Measurements from ENCODE around the gene LZTS2. TPM values are rescaled to one million over a fixed set of nuclear protein-coding genes. Genes with fewer than 3 reads are reported as not detected.
A peak's percentile ranks its signal among the peaks of the same experiment; 100 is the strongest.

The LZTS2 gene
- total RNA-seq, 1 experiment from 2014 or later: 146 TPM

DNA sequence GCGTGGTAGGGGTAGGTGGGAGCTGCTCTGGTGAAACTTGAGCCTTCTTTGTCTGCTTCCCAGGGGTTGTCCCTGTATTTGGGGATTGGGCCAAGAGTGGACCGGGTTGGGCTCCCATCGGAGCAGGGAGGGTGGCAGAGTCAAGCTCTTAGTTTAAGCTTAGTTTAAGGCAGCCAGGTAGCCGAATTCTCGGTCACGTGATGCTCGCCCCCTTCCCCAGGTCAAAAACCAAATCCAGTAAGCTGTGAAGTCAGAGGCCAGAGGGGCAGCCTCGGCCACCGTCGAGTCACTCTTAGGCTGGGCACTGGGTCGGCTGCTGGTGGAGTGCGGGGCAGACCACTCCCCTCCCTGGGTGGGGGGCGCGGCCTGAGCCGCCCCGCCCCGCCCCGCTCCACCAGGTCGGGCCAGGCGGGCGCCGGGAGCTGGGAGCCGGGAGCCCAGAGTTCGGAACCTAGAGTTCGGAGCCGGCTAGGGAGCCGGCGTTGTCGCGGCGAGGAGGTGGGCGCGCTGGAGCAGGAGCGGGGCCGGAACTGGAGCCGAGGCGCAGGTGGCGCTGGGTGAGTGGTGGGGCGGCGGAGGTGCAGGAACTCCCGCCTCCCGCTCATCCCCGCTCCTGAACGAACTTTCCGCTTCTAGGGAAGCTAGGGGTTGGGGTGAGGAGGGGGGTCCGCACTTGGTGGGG is 2.8 kb upstream of the LZTS2 start:
- in situ Hi-C loops (cut with HindIII; ENCODE audit: low sequenced_read_pairs): no loop called here
- DNase-seq (ENCODE audit: low spot score): no peak

DNA sequence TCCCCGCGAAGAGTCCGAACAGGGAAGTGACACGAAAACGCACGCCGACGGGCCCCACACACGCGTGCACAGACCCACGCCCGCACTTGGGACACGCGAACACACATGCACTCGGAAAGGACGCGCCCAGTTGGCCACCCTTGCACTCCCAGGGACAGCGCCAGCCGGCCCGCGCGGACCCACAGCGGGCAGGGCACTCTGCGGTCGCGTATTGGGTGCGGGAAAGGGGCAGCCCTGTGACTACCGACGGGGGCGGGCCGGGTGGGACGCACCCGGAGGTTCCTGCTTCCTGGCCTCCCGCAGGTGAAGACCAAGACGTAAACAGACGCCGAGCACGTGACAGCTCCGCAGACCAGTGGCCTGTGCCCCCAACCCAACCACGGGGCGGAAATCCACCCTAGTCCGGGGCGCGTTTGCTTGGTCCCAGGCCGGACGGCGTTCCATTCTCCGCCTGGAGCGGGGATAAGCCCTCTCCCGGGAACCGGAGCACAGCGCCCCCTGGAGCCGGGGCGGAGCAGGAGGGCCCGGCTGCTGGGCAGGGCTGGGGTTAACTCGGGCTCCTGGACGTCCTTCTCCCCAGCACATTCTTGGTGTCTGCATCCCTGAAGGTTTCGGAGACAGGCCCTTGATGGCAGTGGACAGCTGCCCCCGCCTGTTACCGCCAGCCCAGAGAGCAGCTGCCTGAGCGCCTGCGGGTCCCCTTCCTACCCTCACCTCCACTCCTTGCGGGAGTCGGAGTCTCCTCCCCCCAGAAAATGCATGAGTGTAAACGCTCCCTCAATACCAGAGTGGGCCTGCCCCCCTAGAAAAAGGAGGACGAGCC is 2.0 kb upstream of the LZTS2 start:
- in situ Hi-C loops (cut with HindIII; ENCODE audit: low sequenced_read_pairs): no loop called here
- DNase-seq (ENCODE audit: low spot score): peak; percentile 66

DNA sequence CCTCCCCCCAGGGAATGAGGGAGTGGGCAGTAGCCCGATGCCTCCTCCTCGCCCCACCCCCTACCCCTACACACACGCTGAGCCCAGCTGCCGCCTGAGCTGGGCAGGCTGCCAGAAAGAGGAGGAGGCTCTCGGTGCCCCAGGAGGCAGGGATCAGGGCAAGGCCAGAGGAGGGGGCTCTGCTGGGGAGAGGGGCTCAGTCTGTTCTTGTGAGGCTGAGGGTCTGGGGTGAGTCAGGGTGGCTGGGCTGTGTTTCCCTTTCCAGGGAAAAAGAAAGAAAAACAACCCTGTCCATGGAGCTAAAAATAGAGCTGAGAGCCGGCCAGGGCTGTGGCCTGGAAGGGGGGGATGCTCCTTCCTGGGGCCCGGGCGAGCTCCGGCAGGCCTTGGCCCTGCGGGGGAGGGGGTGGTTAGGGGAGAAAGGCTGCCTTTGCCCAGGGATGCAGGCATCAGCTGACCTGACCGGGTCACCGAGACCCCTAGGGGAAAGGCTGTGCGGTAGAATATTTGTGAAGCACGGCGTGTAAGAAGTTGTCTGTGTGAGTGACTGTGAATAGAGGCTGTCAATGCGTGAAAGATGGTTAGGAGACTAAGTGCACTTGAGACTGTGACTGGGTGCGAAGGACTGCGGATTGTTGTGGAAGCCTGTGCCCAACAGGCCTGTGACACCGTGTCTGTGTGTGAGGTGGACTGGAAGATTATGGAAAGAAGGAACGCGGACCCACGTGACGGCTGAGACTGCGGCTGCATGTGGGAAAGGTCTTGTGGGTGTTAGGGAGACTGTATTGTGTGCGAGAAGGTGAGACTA is 1.2 kb upstream of the LZTS2 start:
- in situ Hi-C loops (cut with HindIII; ENCODE audit: low sequenced_read_pairs): no loop called here
- peak; percentile 86 for DNase-seq (ENCODE audit: low spot score)

DNA sequence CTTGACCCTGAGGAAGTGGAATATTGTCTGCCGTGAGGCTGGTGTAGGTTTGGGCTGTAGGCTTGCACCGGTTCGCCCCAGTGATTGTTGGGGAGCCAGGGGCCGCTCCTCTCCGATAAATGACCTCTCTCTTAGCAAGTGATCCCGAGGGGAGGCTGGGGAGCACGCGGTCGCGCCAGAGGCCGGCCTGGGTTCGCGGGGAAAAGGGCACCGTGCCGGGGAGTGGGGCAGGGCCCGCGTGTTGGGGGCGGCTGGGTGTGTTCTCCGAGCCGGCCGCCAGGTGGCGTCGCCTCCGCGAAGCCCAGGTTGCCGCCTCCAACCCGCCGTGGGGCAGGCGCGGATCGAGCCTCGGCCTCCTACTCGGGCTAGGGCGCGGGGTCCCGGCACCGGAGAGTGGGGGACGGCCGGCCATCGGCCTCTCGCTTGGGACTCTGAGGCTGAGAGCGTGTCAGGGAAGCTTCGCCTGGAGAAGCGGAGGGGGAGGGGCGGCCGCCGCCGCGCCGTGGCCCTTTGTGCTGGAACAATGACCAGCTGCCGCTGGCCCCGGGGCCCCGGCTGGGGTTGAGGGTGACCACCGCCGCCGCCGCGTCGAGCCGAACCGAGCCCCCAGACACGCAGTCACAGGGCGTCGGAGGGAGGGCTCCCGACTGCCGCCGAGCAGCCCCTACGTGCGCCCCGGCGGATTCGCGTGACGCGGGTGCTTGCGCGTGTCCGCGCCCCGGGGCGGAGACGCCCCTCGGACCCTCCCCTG is 442 bp upstream of the LZTS2 start:
- in situ Hi-C loops (cut with HindIII; ENCODE audit: low sequenced_read_pairs): no loop called here
- peak; percentile 74 for DNase-seq (ENCODE audit: low spot score)

DNA sequence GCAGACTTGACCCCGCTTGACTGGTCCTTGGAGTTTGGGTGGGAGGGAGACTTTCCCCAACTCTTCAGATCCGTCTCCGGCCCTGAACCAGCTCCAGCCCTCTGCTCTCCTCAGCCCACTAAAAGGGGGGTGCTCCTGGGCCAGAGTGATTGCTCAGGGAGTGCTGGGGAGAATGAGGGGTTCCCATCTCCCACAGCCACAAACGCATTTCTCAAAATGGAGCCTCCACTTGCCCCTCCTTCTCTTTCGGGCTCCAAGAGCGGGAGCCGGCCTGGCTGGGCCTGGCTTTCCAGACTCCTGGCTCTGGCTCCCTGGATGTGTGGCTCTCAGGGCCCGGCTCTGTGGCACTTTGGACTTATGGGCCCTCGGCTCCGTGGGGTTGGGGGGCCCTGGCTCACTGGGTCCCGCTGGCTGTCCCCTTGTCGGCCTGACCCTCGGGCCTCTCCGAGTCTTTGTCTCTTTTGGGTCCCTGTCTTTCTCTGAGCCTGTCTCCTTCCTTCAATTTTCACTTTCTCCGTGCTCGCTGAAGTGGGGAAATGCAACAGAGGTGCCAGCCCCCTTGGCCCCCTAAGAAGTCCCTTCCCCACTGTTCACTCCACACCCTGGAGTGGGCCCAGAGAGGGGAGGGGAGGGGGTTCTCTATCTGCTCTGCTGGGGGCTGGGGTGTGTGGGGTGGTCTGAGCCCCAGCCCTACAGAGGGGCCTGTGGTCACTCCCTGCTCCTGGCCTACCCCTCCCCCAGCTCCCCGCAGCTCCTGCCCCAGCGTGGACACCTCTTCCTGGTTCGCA is 713 bp downstream of the LZTS2 start:
- in situ Hi-C loops (cut with HindIII; ENCODE audit: low sequenced_read_pairs): no loop called here
- peak; percentile 63 for DNase-seq (ENCODE audit: low spot score)

DNA sequence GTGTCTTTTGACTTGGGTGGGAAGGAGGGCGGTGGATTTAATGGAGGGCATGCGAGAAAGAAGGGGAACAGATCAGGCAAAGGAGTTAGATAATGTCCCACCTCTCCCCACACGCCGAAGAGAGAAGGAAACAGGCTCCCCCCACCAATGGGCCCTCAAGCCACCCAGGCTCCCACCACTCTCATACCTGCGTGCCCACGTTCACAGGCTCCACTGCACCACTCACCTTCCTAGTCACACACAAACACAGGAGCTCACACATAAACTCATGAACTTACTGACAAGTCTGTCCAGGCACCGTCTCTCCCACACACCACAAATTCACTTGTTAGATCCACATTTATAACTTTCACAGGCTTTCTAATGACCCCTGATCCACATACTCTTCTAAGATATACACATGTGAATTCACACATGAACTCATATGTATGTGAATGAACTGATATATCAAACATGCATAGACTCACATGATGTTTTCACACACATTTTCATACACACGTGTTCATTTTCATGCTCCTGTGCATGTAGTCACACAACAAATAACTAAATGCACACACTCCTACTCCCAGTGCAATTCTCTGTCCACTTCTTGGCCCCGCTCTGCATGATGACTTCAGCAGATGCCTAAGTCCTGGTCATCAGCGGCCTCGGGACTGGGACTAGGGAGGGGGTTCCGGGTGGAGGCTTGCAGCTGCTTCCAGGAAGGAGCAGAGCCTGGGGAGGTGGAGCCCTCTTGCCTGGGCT is 1.5 kb downstream of the LZTS2 start:
- DNase-seq (ENCODE audit: low spot score): no peak
- in situ Hi-C loops (cut with HindIII; ENCODE audit: low sequenced_read_pairs): no loop called here

DNA sequence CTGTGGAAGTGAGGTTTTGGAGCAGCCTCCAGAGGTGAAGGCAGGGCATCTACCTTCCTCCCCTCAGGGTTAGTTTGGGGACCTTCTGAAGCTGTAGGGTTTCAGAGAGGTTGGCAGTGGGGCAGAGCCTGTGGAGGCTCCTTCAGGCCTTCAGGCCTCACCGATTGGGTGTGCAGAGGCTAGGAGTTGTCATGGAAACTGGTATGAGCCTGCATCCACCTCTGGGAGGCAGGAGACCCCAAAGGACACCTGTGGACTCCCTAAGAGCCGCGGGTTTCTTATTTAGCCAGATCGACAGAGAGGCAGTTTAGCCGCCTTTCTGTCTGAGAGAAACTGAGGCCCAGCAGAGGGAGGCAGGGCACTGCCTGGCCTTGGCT is 2.0 kb downstream of the LZTS2 start:
- in situ Hi-C loops (cut with HindIII; ENCODE audit: low sequenced_read_pairs): no loop called here
- no peak for DNase-seq (ENCODE audit: low spot score)

DNA sequence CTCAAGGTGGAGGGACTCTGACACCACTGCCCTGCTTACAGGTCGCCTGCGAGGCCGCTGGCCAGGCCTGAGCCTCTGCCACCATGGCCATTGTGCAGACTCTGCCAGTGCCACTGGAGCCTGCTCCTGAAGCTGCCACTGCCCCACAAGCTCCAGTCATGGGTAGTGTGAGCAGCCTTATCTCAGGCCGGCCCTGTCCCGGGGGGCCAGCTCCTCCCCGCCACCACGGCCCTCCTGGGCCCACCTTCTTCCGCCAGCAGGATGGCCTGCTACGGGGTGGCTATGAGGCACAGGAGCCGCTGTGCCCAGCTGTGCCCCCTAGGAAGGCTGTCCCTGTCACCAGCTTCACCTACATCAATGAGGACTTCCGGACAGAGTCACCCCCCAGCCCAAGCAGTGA is 2.8 kb downstream of the LZTS2 start:
- in situ Hi-C loops (cut with HindIII; ENCODE audit: low sequenced_read_pairs): no loop called here
- no peak for DNase-seq (ENCODE audit: low spot score)

DNA sequence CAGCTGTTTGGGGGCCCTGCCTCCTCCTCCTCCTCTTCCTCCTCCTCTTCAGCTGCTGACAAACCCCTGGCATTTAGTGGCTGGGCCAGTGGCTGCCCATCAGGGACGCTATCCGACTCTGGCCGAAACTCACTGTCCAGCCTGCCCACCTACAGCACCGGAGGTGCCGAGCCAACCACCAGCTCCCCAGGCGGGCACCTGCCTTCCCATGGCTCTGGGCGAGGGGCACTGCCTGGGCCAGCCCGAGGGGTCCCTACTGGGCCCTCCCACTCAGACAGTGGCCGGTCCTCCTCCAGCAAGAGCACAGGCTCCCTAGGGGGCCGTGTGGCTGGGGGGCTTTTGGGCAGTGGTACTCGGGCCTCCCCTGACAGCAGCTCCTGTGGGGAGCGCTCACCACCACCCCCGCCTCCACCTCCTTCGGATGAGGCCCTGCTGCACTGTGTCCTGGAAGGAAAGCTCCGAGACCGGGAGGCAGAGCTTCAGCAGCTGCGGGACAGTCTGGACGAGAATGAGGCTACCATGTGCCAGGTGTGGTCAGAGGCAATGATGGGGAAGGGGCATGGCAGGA is 4.1 kb downstream of the LZTS2 start:
- no peak for DNase-seq (ENCODE audit: low spot score)

DNA sequence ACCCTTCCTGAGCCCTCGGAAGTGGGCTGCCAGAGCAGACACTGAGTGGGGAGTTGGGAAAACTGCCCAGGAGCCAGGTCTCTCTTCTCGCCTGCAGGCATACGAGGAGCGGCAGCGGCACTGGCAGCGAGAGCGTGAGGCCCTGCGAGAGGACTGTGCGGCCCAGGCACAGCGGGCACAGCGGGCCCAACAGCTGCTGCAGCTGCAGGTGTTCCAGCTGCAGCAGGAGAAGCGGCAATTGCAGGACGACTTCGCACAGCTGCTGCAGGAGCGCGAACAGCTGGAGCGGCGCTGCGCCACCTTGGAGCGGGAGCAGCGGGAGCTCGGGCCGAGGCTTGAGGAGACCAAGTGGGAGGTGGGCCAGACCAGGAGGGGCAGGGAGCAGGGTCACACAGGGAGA is 5.8 kb downstream of the LZTS2 start:
- in situ Hi-C loops (cut with HindIII; ENCODE audit: low sequenced_read_pairs): no loop called here
- DNase-seq (ENCODE audit: low spot score): no peak

More for the DNA sequence above, 4.1 kb downstream of the LZTS2 start:
- in situ Hi-C loops (cut with HindIII; ENCODE audit: low sequenced_read_pairs): no loop called here

DNA sequence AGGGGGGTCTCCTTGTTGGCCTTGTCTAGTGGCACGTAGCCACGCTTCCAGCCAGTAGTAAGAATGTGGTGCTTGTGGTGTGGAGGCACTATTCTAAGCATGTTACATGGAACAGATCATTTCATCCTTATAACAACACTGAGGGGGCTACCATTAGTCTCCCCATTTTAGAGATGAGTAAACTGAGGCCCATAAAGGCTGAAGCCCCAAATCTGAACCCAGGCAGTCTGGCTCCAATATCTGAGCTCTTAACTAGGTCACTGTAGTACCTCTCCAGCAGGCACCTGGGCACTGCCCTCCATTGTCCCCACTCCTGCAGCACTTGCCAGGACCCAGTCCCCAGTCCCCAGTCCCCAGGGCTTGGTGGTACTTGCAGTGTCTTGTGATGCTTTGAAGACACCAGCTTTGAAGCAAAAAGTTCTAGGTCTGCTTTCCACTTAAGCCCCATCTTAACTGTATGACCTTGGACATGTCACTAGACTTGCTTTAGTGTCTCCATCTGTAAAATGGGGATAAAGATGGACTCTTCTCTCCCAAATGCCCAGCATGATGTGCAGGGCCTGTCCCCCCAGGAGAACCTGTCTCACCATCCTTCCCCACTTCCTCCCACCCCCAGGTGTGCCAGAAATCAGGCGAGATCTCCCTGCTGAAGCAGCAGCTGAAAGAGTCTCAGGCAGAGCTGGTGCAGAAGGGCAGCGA is 6.4 kb downstream of the LZTS2 start:
- DNase-seq (ENCODE audit: low spot score): no peak
- in situ Hi-C loops (cut with HindIII; ENCODE audit: low sequenced_read_pairs): no loop called here

DNA sequence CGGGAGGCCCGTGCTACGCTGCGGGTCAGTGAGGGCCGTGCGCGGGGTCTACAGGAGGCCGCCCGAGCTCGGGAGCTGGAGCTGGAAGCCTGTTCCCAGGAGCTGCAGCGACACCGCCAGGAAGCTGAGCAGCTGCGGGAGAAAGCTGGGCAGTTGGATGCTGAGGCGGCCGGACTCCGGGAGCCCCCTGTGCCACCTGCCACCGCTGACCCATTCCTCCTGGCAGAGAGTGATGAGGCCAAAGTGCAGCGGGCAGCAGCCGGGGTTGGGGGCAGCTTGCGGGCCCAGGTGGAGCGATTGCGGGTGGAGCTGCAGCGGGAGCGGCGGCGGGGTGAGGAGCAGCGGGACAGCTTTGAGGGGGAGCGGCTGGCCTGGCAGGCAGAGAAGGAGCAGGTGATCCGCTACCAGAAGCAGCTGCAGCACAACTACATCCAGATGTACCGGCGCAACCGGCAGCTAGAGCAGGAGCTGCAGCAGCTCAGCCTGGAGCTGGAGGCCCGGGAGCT is 7.0 kb downstream of the LZTS2 start:
- in situ Hi-C loops (cut with HindIII; ENCODE audit: low sequenced_read_pairs): no loop called here

DNA sequence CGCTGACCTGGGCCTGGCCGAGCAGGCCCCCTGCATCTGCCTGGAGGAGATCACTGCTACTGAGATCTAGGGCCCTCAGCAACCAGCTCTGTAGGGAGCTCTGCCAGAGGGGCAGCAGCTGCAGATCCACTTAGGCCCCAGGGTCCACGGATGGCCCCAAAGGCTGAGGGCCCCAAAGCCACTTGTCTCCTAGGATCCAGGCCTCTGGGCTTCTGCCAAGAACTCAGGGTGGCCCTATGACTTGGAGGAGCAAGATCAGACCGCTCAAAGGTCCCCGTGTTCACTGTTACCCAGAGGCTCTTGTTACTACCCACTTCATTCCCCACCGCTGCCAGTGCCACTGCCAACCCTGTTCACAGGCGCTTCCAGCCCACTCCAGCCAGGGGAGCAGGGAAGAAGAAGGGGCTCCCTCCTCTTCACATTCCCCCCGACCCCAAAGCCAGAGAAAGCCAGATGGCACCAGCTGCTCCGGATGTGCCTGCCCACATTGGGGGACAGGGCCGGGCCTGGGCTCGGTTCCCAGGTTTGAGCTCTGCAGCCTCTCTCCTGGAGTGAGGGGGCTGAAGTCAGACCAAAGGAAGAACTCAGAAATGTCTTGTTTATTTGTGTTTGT is 7.6 kb downstream of the LZTS2 start:
- in situ Hi-C loops (cut with HindIII; ENCODE audit: low sequenced_read_pairs): no loop called here

More for the DNA sequence above, 7.0 kb downstream of the LZTS2 start:
- no peak for DNase-seq (ENCODE audit: low spot score)

DNA sequence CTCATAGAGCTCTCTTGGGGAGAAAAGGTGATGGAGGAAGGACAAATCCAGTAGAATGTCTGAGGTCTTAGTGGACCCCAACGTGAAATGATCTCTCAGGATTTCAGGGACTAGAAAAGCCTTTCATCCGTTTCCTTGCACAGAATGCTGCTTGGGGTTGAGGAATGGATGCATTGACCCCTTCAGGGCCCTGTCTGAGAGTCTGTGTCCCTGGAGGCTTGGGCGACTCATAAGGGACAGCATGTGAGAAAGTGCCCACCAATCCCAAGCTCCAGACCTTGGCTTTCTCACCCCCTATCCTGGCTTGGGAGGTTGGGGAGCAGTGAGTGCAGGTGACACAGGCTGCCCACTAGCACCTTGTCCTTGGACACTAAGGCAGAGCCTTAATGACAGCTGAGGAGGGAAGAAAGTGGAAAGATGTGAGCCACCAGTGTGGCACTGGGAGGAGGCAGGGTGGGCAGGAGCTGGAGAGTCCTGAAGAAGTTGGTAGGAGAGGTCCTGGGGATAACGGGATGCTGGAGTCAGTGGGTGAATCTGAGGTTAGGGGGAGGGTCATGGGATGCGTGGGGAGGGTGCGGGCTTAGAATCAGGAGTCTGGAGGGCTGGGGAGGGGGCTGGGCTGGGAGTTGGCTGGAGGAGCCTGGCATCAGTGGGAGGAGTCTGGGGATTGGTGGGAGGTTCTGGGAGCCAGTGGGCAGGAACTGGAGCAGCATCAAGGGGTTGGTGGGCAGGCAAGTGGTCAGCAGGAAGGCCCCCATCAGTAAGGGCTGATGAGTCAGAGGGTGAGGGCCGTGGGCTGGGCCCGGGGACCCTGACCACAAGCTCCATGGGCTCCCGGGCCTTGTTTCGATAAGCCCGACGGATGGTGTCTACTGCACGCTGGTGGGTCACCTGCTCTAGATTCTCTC is 8.6 kb downstream of the LZTS2 start:
- DNase-seq (ENCODE audit: low spot score): no peak
- in situ Hi-C loops (cut with HindIII; ENCODE audit: low sequenced_read_pairs): no loop called here

More for the DNA sequence above, 7.6 kb downstream of the LZTS2 start:
- no peak for DNase-seq (ENCODE audit: low spot score)

DNA sequence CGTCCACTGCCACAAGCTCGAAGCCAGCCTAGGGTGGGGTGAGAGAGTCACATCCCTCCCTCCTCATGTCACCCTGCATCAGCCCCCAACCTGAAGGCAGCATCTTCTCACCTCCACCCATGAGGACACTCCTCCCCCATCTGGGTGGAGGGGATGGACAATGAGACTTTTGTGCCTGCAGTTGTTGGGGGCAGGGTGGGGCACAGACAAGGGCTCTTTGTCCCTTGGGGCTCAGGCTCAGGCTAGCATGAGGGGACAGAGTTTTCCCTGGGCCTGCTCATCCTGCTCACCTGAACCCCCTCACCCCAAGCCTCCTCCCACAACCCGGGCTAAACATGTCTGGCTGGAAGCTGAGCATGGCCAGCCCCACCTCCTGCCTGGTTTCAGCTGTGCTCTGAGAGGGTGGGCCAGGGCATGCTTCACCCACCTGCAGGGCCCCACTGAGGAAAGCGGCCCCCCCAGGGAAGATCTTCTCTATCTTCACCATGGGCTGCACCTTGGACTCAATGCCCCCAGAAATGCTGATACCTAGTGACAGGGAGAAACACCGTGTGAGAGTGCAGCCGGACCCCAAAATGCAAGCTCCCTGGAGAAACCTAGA is 9.3 kb downstream of the LZTS2 start:
- in situ Hi-C loops (cut with HindIII; ENCODE audit: low sequenced_read_pairs): no loop called here
- no peak for DNase-seq (ENCODE audit: low spot score)
